Sigmoid colon (tissue), 4 donors: ENCODE results near the gene SIPA1.

ENCODE experiments used
- POLR2A ChIP-seq, 2 donors: fragments of 450-650 bp; IDR thresholded peaks; one replicate each; pipeline ENCODE4 v1.6.1; 2016; ENCODE audit warnings: antibody characterized with exemption in 2 of 2, mild to moderate bottlenecking in 2 of 2, moderate library complexity in 2 of 2
- POLR2AphosphoS5 ChIP-seq, 4 donors: sonication (generic); formaldehyde crosslinking; IDR thresholded peaks; one replicate each; pipeline ENCODE4 v1.6.1; 2017; ENCODE audit warnings: antibody characterized with exemption in 4 of 4
- TF ChIP-seq, protein P1 (sequence below), 4 experiments: fragments of 450-650 bp in 3 of 4; fragments of 200-600 bp in 1 of 4; IDR thresholded peaks; one replicate each; pipeline ENCODE4 v1.5.1; 2016 to 2019; ENCODE audit warnings: antibody characterized with exemption in 4 of 4, mild to moderate bottlenecking in 3 of 4, moderate library complexity in 2 of 4

DNA sequence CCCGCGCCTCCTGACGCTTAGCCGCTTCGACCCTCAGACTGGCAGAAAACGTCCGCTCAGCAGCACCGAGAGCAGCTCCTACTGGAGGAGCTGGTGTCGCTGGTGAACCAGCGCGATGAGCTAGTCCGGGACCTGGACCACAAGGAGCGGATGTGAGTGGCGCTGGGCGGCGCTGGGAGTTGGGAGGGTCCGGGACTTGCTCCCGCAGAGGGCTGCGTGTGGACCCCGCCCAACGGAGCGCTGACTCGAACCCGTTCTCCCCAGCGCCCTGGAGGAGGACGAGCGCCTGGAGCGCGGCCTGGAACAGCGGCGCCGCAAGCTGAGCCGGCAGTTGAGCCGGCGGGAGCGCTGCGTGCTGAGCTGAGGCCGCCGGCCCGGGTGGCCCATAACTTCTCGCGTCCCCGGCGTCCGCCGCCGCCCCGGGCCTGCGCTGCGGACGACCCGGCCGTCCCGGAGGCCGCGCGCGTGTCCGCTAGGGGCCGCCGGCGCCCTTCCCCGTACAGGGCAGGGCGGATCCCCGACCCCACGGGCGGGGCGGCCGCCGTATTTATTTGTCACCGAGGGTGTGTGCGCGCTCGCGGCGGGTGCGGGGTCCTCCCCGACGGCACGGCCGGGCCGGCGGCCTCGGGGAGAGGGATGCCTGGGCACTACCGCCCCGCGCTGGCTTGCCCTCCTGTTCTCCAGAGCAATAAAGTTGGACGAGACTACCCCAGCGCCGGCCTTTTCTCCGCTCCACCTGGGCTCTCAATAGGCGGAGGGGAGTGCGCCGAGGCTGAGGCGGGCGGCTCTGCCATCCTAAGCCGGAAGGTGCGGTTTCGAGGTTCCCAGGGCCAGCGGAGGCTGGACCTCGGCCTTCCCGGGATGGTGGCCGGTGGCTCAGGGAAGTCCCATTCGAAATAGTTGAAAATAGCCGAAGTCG lies 45.7 kb upstream of the SIPA1 start:
- TF ChIP-seq, protein P1, sequence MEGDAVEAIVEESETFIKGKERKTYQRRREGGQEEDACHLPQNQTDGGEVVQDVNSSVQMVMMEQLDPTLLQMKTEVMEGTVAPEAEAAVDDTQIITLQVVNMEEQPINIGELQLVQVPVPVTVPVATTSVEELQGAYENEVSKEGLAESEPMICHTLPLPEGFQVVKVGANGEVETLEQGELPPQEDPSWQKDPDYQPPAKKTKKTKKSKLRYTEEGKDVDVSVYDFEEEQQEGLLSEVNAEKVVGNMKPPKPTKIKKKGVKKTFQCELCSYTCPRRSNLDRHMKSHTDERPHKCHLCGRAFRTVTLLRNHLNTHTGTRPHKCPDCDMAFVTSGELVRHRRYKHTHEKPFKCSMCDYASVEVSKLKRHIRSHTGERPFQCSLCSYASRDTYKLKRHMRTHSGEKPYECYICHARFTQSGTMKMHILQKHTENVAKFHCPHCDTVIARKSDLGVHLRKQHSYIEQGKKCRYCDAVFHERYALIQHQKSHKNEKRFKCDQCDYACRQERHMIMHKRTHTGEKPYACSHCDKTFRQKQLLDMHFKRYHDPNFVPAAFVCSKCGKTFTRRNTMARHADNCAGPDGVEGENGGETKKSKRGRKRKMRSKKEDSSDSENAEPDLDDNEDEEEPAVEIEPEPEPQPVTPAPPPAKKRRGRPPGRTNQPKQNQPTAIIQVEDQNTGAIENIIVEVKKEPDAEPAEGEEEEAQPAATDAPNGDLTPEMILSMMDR (IDR thresholded peaks at IDR 0.05), result no peak
- TF ChIP-seq POLR2AphosphoS5 (IDR thresholded peaks at IDR 0.05) (peak; percentile 15 to 20 (median 18)), POLR2A (IDR thresholded peaks at IDR 0.05) (no peak)
